Sigmoid colon (tissue), 7 donors: ENCODE data around the gene HERC4. TPM values are rescaled to one million over a fixed set of nuclear protein-coding genes. Genes with fewer than 3 reads are reported as not detected.

ENCODE experiments used
- DNase-seq: peaks from one replicate; pipeline ENCODE4 v3.0.0-alpha.2; 2019
- H3K27ac ChIP-seq, 4 donors: fragments of 200-600 bp; sonication (generic); one replicate each; pipeline ENCODE4 v1.5.1; 2016 to 2019; ENCODE audit warnings: mild to moderate bottlenecking in 1 of 4
- H3K27me3 ChIP-seq, 3 donors: fragments of 200-600 bp; sonication (generic); one replicate each; pipeline ENCODE4 v1.5.1; 2019; ENCODE audit warnings: mild to moderate bottlenecking in 1 of 3
- H3K36me3 ChIP-seq, 4 donors: fragments of 200-600 bp; sonication (generic); one replicate each; pipeline ENCODE4 v1.5.1; 2016 to 2019
- H3K4me1 ChIP-seq, 4 donors: fragments of 200-600 bp; sonication (generic); one replicate each; pipeline ENCODE4 v1.5.1; 2017 to 2019
- H3K4me3 ChIP-seq, 4 donors: fragments of 200-600 bp; sonication (generic); one replicate each; pipeline ENCODE4 v1.5.1; 2017 to 2019; ENCODE audit warnings: mild to moderate bottlenecking in 2 of 4, moderate library complexity in 1 of 4
- H3K9me3 ChIP-seq, 4 donors: fragments of 200-600 bp in 3 of 4; sonication (generic) in 3 of 4; one replicate each; pipeline versions ENCODE4 v1.5.1 to v1.6.1; 2013 to 2019
- EP300 ChIP-seq, 4 donors: sonication (generic); formaldehyde crosslinking; IDR thresholded peaks; one replicate each; pipeline ENCODE4 v1.6.1; 2017; ENCODE audit warnings: antibody characterized with exemption in 4 of 4
- POLR2A ChIP-seq, 2 donors: fragments of 450-650 bp; IDR thresholded peaks; one replicate each; pipeline ENCODE4 v1.6.1; 2016; ENCODE audit warnings: antibody characterized with exemption in 2 of 2, mild to moderate bottlenecking in 2 of 2, moderate library complexity in 2 of 2
- POLR2AphosphoS5 ChIP-seq, 4 donors: sonication (generic); formaldehyde crosslinking; IDR thresholded peaks; one replicate each; pipeline ENCODE4 v1.6.1; 2017; ENCODE audit warnings: antibody characterized with exemption in 4 of 4
- WGBS, 2 donors: extraction: QIAGEN DNeasy Blood & Tissue Kit; methylation state at CpG; one replicate each; pipeline ENCODE4 v1.1.7; 2013; 5-methylcytosine and 5-hydroxymethylcytosine counted together
- intact Hi-C: fragments of 100-400 bp; cut with DNase I; formaldehyde crosslinking; loops from one replicate; pipeline ENCODE4 v1.15.1; 2023
- polyA plus RNA-seq, 3 donors: library from polyadenylated mRNA; stranded (reverse); fragments of 200-250 nt; gene quantifications; one replicate each; pipeline ENCODE4 v1.2.3, GENCODE V29; 2013
- total RNA-seq, 4 donors: library from RNA; depleted of rRNA; stranded (reverse); fragments of >200 nt; gene quantifications; one replicate each; pipeline ENCODE4 v1.1.0, GENCODE V29; 2016
- TF ChIP-seq, protein P1 (sequence below), 4 experiments: fragments of 450-650 bp in 3 of 4; fragments of 200-600 bp in 1 of 4; IDR thresholded peaks; one replicate each; pipeline ENCODE4 v1.5.1; 2016 to 2019; ENCODE audit warnings: antibody characterized with exemption in 4 of 4, mild to moderate bottlenecking in 3 of 4, moderate library complexity in 2 of 4
- donor health status: healthy with polysubstance abuse.
- donor health status: Bipolar disorder and iron deficiency.
- donor health status: healthy.

HERC4 gene
- total and polyA plus RNA-seq, 7 donors: 15.0 to 54.3 (median 49.2) TPM

DNA sequence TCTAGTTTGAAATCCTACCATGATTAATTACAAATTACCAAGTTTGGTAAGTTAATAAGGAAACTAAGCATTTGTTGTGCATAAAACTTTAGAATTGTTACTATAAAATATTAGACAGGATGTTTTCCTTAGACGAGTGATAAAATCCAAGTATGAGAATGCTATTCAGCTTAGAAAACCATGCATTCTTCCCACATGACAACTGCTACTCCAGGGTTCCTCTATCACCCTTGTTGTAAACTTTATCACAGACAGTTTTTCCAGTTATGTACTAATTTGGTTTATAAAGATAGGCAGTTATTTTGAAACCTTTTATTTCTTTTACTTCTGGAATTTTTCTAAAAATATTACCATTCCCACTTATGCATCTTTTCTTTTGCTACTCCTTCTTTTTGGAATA is 138.7 kb downstream of the HERC4 start:
- no peak overlapping the region for H3K4me3 ChIP-seq

DNA sequence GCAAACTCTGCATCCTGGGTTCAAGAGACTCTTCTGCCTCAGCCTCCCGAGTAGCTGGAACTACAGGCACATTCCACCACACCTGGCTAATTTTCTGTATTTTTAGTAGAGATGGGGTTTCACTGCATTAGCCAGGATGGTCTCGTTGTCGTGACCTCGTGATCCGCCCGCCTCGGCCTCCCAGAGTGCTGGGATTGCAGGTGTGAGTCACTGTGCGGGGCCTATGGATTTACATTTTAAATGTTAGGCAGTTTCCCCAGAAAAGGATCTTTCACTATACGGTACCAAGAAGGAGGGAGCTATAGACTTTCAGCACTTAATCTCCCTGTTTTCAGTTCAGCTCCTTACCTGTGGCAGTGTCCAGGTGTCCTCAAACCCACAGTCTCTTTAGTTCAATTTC is 139.9 kb downstream of the HERC4 start:
- Histone ChIP-seq H3K4me1 (no peaks in the 10 kb centered on the region), H3K9me3 (no peaks in the 10 kb centered on the region), H3K36me3 (peaks cover 11 to 86% (median 29%) of the 10 kb centered on the region in 4 donors), H3K4me3 (no peak overlapping the region), H3K27ac (no peak overlapping the region), H3K27me3 (no peaks in the 10 kb centered on the region)
- TF ChIP-seq, protein P1, sequence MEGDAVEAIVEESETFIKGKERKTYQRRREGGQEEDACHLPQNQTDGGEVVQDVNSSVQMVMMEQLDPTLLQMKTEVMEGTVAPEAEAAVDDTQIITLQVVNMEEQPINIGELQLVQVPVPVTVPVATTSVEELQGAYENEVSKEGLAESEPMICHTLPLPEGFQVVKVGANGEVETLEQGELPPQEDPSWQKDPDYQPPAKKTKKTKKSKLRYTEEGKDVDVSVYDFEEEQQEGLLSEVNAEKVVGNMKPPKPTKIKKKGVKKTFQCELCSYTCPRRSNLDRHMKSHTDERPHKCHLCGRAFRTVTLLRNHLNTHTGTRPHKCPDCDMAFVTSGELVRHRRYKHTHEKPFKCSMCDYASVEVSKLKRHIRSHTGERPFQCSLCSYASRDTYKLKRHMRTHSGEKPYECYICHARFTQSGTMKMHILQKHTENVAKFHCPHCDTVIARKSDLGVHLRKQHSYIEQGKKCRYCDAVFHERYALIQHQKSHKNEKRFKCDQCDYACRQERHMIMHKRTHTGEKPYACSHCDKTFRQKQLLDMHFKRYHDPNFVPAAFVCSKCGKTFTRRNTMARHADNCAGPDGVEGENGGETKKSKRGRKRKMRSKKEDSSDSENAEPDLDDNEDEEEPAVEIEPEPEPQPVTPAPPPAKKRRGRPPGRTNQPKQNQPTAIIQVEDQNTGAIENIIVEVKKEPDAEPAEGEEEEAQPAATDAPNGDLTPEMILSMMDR (IDR thresholded peaks at IDR 0.05): no peak
- TF ChIP-seq POLR2AphosphoS5 (IDR thresholded peaks at IDR 0.05) (no peak), EP300 (IDR thresholded peaks at IDR 0.05) (no peak), POLR2A (IDR thresholded peaks at IDR 0.05) (no peak)
- no peak for DNase-seq
- WGBS, 2 donors: 95 to 97% methylated on average over 9 of the region's 9 CpGs
- intact Hi-C loops: no loop called here

More for the DNA sequence above, 138.7 kb downstream of the HERC4 start:
- H3K27me3 ChIP-seq: no peaks in the 10 kb centered on the region
- peaks cover 10 to 81% (median 28%) of the 10 kb centered on the region in 4 donors for H3K36me3 ChIP-seq
- no peak overlapping the region for H3K27ac ChIP-seq
- no peaks in the 10 kb centered on the region for H3K4me1 ChIP-seq
- TF ChIP-seq POLR2AphosphoS5 (IDR thresholded peaks at IDR 0.05) (no peak), POLR2A (IDR thresholded peaks at IDR 0.05) (no peak), EP300 (IDR thresholded peaks at IDR 0.05) (no peak)
- TF ChIP-seq, protein P1 (IDR thresholded peaks at IDR 0.05): no peak
- intact Hi-C loops: no loop called here
- no peaks in the 10 kb centered on the region for H3K9me3 ChIP-seq
- no peak for DNase-seq
- WGBS, 2 donors: 84% methylated on average over 1 of the region's 1 CpG

DNA sequence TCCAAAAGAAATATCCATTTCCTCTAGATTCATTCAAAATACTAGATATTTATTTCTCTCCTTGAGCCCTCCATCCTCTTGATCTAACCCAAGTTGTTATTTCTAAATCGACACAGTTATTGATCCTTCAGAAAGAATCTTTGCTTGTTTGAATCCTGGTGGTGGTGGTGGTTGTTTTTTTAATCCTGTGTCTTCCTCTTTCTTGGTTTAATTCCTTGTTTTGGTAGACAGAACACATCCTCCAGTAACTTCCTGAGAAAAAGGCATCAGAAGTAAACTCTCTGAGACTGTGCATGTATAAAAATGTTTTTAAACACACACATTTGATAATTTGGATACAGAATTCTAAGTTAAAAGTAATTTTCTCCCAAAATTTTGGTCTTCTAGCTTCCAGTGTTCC is 140.7 kb downstream of the HERC4 start:
- no peak overlapping the region for H3K4me3 ChIP-seq
- intact Hi-C loops: no loop called here
- H3K27me3 ChIP-seq: no peaks in the 10 kb centered on the region
- no peak overlapping the region for H3K27ac ChIP-seq
- DNase-seq: no peak
- H3K9me3 ChIP-seq: no peaks in the 10 kb centered on the region
- no peaks in the 10 kb centered on the region for H3K4me1 ChIP-seq
- peaks cover 11 to 86% (median 26%) of the 10 kb centered on the region in 4 donors for H3K36me3 ChIP-seq
- no peak for TF ChIP-seq EP300 (IDR thresholded peaks at IDR 0.05)
- no peak for TF ChIP-seq POLR2A (IDR thresholded peaks at IDR 0.05)
- TF ChIP-seq POLR2AphosphoS5 (IDR thresholded peaks at IDR 0.05): no peak
- TF ChIP-seq, protein P1 (IDR thresholded peaks at IDR 0.05): no peak
- 74 to 90% methylated on average over 1 of the region's 1 CpG for WGBS, 2 donors

DNA sequence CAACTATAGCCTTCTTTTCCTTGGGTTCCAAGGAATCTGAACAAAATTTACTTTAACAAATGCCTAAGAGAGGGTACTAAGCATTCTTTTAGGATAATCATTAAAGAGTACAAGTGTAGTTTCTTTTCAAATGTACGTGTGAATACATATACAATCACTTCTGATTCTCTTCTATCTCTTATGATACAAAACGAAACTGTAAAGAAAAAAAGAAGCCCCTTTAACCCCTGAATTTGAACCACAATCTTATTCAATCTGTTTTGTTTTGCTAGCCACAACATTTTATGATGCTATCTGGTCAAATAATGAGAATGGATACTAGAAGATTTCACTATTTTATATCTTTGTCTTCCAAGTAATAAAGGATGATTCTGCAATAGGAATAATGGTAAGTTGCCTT is 141.9 kb downstream of the HERC4 start:
- 84 to 88% methylated on average over 2 of the region's 2 CpGs for WGBS, 2 donors
- DNase-seq: no peak

More for the DNA sequence above, 141.9 kb downstream of the HERC4 start:
- no peaks in the 10 kb centered on the region for H3K4me1 ChIP-seq
- no peaks in the 10 kb centered on the region for H3K9me3 ChIP-seq
- intact Hi-C loops: no loop called here
- H3K4me3 ChIP-seq: no peak overlapping the region
- TF ChIP-seq, protein P1 (IDR thresholded peaks at IDR 0.05): no peak
- TF ChIP-seq EP300 (IDR thresholded peaks at IDR 0.05) (no peak), POLR2A (IDR thresholded peaks at IDR 0.05) (no peak), POLR2AphosphoS5 (IDR thresholded peaks at IDR 0.05) (no peak)
- H3K27ac ChIP-seq: no peak overlapping the region
- peaks cover 11 to 84% (median 24%) of the 10 kb centered on the region in 4 donors for H3K36me3 ChIP-seq
- H3K27me3 ChIP-seq: no peaks in the 10 kb centered on the region
